ENCODE data around the gene CHSY3. TPM values are rescaled to one million over a fixed set of nuclear protein-coding genes. Genes with fewer than 3 reads are reported as not detected.

CHSY3 gene
- polyA plus RNA-seq, 3 donors, result not detected

DNA sequence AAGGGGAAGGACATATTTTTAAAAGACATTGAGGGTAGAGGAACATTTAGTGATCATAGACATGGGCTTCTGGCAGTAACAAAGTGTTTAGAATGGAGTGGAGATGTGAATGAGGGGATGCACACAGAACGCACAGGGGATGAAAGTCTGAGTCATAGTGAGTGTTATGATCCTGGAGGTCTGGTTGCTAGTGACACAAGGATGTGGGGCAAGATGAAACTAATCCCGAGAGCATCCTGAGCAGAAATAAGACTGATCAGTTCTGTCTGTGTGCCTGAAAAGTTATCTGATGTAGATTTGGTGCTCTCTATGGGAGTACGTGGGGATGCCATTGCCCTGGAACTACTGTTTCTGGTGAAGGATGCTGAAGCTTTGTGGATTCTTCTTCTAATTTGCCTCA lies 141.1 kb downstream of the CHSY3 start:
- DNase-seq, result no peak
- no peaks in the 10 kb centered on the region for H3K4me1 Mint-ChIP-seq
- H3K9me3 Mint-ChIP-seq, result peaks cover 0 to 3% (median 0%) of the 10 kb centered on the region in 7 donors
- no peaks in the 10 kb centered on the region for H3K79me2 ChIP-seq (ENCODE audit: insufficient read depth, low read length)
- H3K27ac Mint-ChIP-seq, result no peak overlapping the region
- TF ChIP-seq, protein P1, sequence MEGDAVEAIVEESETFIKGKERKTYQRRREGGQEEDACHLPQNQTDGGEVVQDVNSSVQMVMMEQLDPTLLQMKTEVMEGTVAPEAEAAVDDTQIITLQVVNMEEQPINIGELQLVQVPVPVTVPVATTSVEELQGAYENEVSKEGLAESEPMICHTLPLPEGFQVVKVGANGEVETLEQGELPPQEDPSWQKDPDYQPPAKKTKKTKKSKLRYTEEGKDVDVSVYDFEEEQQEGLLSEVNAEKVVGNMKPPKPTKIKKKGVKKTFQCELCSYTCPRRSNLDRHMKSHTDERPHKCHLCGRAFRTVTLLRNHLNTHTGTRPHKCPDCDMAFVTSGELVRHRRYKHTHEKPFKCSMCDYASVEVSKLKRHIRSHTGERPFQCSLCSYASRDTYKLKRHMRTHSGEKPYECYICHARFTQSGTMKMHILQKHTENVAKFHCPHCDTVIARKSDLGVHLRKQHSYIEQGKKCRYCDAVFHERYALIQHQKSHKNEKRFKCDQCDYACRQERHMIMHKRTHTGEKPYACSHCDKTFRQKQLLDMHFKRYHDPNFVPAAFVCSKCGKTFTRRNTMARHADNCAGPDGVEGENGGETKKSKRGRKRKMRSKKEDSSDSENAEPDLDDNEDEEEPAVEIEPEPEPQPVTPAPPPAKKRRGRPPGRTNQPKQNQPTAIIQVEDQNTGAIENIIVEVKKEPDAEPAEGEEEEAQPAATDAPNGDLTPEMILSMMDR (IDR thresholded peaks at IDR 0.05), result no peak
- H3K9ac ChIP-seq (ENCODE audit: insufficient read depth, low read length, poor library complexity, severe bottlenecking), result no peak overlapping the region
- intact Hi-C loops (cut with micrococcal nuclease), result no loop called here
- no peak overlapping the region for H3K4me3 ChIP-seq (replicated peaks in 1 of 3; ENCODE audit: low read depth in 2 of 3, low read length in 3 of 3)
- no peak overlapping the region for H3K27ac ChIP-seq (ENCODE audit: low read depth in 1 of 2, low read length in 2 of 2)
- H4K20me1 ChIP-seq (ENCODE audit: insufficient read depth, low read length), result no peaks in the 10 kb centered on the region
- H2AFZ ChIP-seq (ENCODE audit: insufficient read depth, low read depth, low read length, poor library complexity, severe bottlenecking), result no peak overlapping the region
- no peaks in the 10 kb centered on the region for H3K36me3 Mint-ChIP-seq
- H3K4me1 ChIP-seq (ENCODE audit: control insufficient read depth in 1 of 2, insufficient read depth in 2 of 2, low read length in 2 of 2), result no peaks in the 10 kb centered on the region
- no peaks in the 10 kb centered on the region for H3K27me3 ChIP-seq (ENCODE audit: control insufficient read depth in 2 of 2, insufficient read depth in 2 of 2, low read length in 2 of 2)
- H3K9me3 ChIP-seq (replicated peaks in 1 of 2; ENCODE audit: control insufficient read depth in 1 of 2, insufficient read depth in 1 of 2, low read length in 2 of 2), result no peaks in the 10 kb centered on the region
- H3K4me3 Mint-ChIP-seq, result no peak overlapping the region
- peaks cover 0 to 1% (median 0%) of the 10 kb centered on the region in 3 donors for H3K27me3 Mint-ChIP-seq (ENCODE audit: low read depth in 3 of 3)
- H3K4me2 ChIP-seq (replicated peaks; ENCODE audit: extremely low read depth, low read length, poor library complexity, severe bottlenecking), result no peak overlapping the region
- H3K36me3 ChIP-seq (replicated peaks in 1 of 2; ENCODE audit: control insufficient read depth in 1 of 2, insufficient read depth in 2 of 2, low read length in 2 of 2), result no peaks in the 10 kb centered on the region
- 89% methylated on average over 3 of the region's 3 CpGs for WGBS (ENCODE audit: insufficient coverage)

DNA sequence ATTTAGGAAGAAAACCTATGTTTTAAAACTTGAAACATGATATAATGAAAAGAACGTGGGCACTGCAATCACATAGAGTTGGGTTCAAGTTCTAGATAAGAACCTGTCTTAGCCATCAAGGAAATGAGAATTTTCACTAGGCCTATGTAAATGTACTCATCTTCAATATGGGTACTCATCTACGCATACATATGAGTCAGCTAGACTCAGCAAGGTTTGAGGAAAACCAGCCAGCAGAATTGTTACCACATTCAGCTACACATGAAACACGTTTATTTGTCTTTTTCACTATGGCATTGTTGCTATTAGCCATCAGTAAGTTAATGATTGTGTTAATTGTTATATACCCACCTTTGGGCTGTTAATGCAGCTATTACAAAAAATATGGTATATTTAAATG lies 146.3 kb downstream of the CHSY3 start:
- Mint-ChIP-seq H3K27me3 (ENCODE audit: low read depth in 3 of 3) (no peaks in the 10 kb centered on the region), H3K9me3 (peaks cover 0 to 3% (median 0%) of the 10 kb centered on the region in 7 donors), H3K36me3 (no peaks in the 10 kb centered on the region), H3K27ac (no peak overlapping the region), H3K4me3 (no peak overlapping the region), H3K4me1 (no peaks in the 10 kb centered on the region)
- Histone ChIP-seq H3K4me1 (ENCODE audit: control insufficient read depth in 1 of 2, insufficient read depth in 2 of 2, low read length in 2 of 2) (no peaks in the 10 kb centered on the region), H3K9me3 (replicated peaks in 1 of 2; ENCODE audit: control insufficient read depth in 1 of 2, insufficient read depth in 1 of 2, low read length in 2 of 2) (no peaks in the 10 kb centered on the region), H3K9ac (ENCODE audit: insufficient read depth, low read length, poor library complexity, severe bottlenecking) (no peak overlapping the region), H3K79me2 (ENCODE audit: insufficient read depth, low read length) (no peaks in the 10 kb centered on the region), H3K4me3 (replicated peaks in 1 of 3; ENCODE audit: low read depth in 2 of 3, low read length in 3 of 3) (no peak overlapping the region), H2AFZ (ENCODE audit: insufficient read depth, low read depth, low read length, poor library complexity, severe bottlenecking) (no peak overlapping the region), H4K20me1 (ENCODE audit: insufficient read depth, low read length) (no peaks in the 10 kb centered on the region), H3K27me3 (ENCODE audit: control insufficient read depth in 2 of 2, insufficient read depth in 2 of 2, low read length in 2 of 2) (no peaks in the 10 kb centered on the region), H3K36me3 (replicated peaks in 1 of 2; ENCODE audit: control insufficient read depth in 1 of 2, insufficient read depth in 2 of 2, low read length in 2 of 2) (no peaks in the 10 kb centered on the region), H3K4me2 (replicated peaks; ENCODE audit: extremely low read depth, low read length, poor library complexity, severe bottlenecking) (no peak overlapping the region), H3K27ac (ENCODE audit: low read depth in 1 of 2, low read length in 2 of 2) (no peak overlapping the region)
- DNase-seq, result no peak
- 100% methylated on average over 1 of the region's 3 CpGs for WGBS (ENCODE audit: insufficient coverage)
- TF ChIP-seq, protein P1 (IDR thresholded peaks at IDR 0.05), result no peak
- intact Hi-C loops (cut with micrococcal nuclease), result no loop called here
